K562 (cell line): ENCODE data around the gene COL4A2. TPM values are rescaled to one million over a fixed set of nuclear protein-coding genes. Genes with fewer than 3 reads are reported as not detected.

Experiments
- KDM5B ChIP-seq: fragments of 200-600 bp; sonication (generic); IDR thresholded peaks from 2 replicates; pipeline ENCODE4 v1.6.1; 2012; ENCODE audit warnings: low read depth, mild to moderate bottlenecking, moderate library complexity, low read length, control low read depth, inconsistent platforms; ENCODE audit not compliant: insufficient replicate concordance
- PTRF ChIP-seq: fragments of 450-650 bp; IDR thresholded peaks from 2 replicates; pipeline ENCODE4 v1.6.1; 2016; ENCODE audit warnings: mild to moderate bottlenecking, missing genetic modification characterization, missing compliant biosample characterization
- polyA plus RNA-seq, 8 experiments: library from polyadenylated mRNA; depleted of rRNA in 4 of 8; stranded (reverse) in 5 of 8; unstranded in 3 of 8; fragments of >200 nt; fragmentation: Nextera tagmentation in 2 of 8; fragmentation: Illumina TruSeq in 1 of 8; extraction: Ambion mirVana in 2 of 8; extraction: Trizol in 1 of 8; gene quantifications; 2 replicates each; pipeline versions ENCODE4 v1.2.1 to v1.2.3, GENCODE V29; 2011 to 2014; ENCODE audit warnings: inconsistent platforms in 1 of 8, missing spikeins in 1 of 8
- total RNA-seq, 7 experiments: library from RNA; depleted of rRNA in 6 of 7; stranded (reverse); fragments of >200 nt in 6 of 7; fragmentation: Illumina TruSeq in 2 of 7; extraction: Trizol in 2 of 7; gene quantifications; 2 replicates each; pipeline versions ENCODE4 v1.2.1 to v1.2.3, GENCODE V29; 2011 to 2021; ENCODE audit warnings: low replicate concordance in 1 of 7
- TF ChIP-seq, protein P1 (sequence below): sonication (generic); formaldehyde crosslinking; IDR thresholded peaks from 2 replicates; pipeline ENCODE4 v1.8.0; 2023; ENCODE audit warnings: missing genetic modification reagents, mild to moderate bottlenecking, borderline replicate concordance
- TF ChIP-seq, protein P2 (sequence below): sonication (generic); formaldehyde crosslinking; IDR thresholded peaks from 2 replicates; pipeline ENCODE4 v1.8.0; 2022; ENCODE audit warnings: missing genetic modification reagents, mild to moderate bottlenecking, borderline replicate concordance

The COL4A2 gene
- total and polyA plus RNA-seq, 9 of the 15 experiments (the other 6 are each of a cell fraction or from before 2014, with no cell fraction given) = 0.13 to 15.2 (median 8.1) TPM

- TF ChIP-seq, protein P1, sequence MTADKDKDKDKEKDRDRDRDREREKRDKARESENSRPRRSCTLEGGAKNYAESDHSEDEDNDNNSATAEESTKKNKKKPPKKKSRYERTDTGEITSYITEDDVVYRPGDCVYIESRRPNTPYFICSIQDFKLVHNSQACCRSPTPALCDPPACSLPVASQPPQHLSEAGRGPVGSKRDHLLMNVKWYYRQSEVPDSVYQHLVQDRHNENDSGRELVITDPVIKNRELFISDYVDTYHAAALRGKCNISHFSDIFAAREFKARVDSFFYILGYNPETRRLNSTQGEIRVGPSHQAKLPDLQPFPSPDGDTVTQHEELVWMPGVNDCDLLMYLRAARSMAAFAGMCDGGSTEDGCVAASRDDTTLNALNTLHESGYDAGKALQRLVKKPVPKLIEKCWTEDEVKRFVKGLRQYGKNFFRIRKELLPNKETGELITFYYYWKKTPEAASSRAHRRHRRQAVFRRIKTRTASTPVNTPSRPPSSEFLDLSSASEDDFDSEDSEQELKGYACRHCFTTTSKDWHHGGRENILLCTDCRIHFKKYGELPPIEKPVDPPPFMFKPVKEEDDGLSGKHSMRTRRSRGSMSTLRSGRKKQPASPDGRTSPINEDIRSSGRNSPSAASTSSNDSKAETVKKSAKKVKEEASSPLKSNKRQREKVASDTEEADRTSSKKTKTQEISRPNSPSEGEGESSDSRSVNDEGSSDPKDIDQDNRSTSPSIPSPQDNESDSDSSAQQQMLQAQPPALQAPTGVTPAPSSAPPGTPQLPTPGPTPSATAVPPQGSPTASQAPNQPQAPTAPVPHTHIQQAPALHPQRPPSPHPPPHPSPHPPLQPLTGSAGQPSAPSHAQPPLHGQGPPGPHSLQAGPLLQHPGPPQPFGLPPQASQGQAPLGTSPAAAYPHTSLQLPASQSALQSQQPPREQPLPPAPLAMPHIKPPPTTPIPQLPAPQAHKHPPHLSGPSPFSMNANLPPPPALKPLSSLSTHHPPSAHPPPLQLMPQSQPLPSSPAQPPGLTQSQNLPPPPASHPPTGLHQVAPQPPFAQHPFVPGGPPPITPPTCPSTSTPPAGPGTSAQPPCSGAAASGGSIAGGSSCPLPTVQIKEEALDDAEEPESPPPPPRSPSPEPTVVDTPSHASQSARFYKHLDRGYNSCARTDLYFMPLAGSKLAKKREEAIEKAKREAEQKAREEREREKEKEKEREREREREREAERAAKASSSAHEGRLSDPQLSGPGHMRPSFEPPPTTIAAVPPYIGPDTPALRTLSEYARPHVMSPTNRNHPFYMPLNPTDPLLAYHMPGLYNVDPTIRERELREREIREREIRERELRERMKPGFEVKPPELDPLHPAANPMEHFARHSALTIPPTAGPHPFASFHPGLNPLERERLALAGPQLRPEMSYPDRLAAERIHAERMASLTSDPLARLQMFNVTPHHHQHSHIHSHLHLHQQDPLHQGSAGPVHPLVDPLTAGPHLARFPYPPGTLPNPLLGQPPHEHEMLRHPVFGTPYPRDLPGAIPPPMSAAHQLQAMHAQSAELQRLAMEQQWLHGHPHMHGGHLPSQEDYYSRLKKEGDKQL (CRISPR knock-in tag) = no peak
- TF ChIP-seq KDM5B (no peak), PTRF (tag) (no peak)
- TF ChIP-seq, protein P2, sequence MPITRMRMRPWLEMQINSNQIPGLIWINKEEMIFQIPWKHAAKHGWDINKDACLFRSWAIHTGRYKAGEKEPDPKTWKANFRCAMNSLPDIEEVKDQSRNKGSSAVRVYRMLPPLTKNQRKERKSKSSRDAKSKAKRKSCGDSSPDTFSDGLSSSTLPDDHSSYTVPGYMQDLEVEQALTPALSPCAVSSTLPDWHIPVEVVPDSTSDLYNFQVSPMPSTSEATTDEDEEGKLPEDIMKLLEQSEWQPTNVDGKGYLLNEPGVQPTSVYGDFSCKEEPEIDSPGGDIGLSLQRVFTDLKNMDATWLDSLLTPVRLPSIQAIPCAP = no peak
These were observed 168.6 kb downstream of the COL4A2 start (continued) for GRCh38 chr13:110475550-110476219.
